ENCODE data around the gene MARK3. TPM values are rescaled to one million over a fixed set of nuclear protein-coding genes. Genes with fewer than 3 reads are reported as not detected.

The MARK3 gene
- total and polyA plus RNA-seq, 2 of the 13 experiments (the other 11 are each of a cell fraction or from before 2014, with no cell fraction given) = 47.7 to 56.6 TPM

GRCh38 chr14:103442288-103442687 is 57.1 kb downstream of the MARK3 start:
- ATAC-seq = no peak
- Histone ChIP-seq H3K27me3 (ENCODE audit: control insufficient read depth in 1 of 2, insufficient read depth in 2 of 2, low read length in 2 of 2) (no peaks in the 10 kb centered on the region), H3K9ac (ENCODE audit: insufficient read depth, low read depth, low read length) (no peak overlapping the region), H3K27ac (ENCODE audit: extremely low read length, insufficient read depth, low read length) (no peak overlapping the region), H3K36me3 (replicated peaks in 1 of 2; ENCODE audit: control insufficient read depth in 1 of 2, insufficient read depth in 2 of 2, low read length in 2 of 2) (peaks cover 3 to 25% of the 10 kb centered on the region in 2 experiments; a peak in 4 of 5 replicates), H3K9me3 (ENCODE audit: low read length) (no peaks in the 10 kb centered on the region), H3K79me2 (ENCODE audit: insufficient read depth, low read length) (peaks cover 22% of the 10 kb centered on the region), H3K4me2 (ENCODE audit: low read depth, low read length) (no peak overlapping the region), H4K20me1 (ENCODE audit: insufficient read depth, low read length) (0 out of 2 replicates have a peak, but pooled peaks cover 10% of the 10 kb centered on the region), H3K4me3 (replicated peaks in 1 of 3; ENCODE audit: insufficient read depth in 1 of 3, low read depth in 2 of 3, low read length in 3 of 3) (no peak overlapping the region), H2AFZ (ENCODE audit: low read length) (no peak overlapping the region), H3K4me1 (ENCODE audit: insufficient read depth, low read length) (peaks cover 16% of the 10 kb centered on the region)
- no peak for FAIRE-seq
- no peak for DNase-seq (ENCODE audit: low spot score)
- intact Hi-C loops (cut with micrococcal nuclease; ENCODE audit: unreplicated experiment) = no loop called here
- POLR2A ChIA-PET = no interaction called here
- no peak for TF ChIP-seq CAMTA2 (CRISPR knock-in tag; IDR thresholded peaks at IDR 0.05; ENCODE audit: borderline replicate concordance)
- TF ChIP-seq SP1 (IDR thresholded peaks at IDR 0.05) = no peak
- no peak for TF ChIP-seq SP1 (CRISPR knock-in tag; IDR thresholded peaks at IDR 0.05)
- TF ChIP-seq ZNF775 (CRISPR knock-in tag; IDR thresholded peaks at IDR 0.05; ENCODE audit: borderline replicate concordance) = no peak
- no peak for TF ChIP-seq NFIB (CRISPR knock-in tag; IDR thresholded peaks at IDR 0.05; ENCODE audit: borderline replicate concordance)
- no peak for TF ChIP-seq MTA3 (CRISPR knock-in tag; IDR thresholded peaks at IDR 0.05)
- TF ChIP-seq SNRNP70 (IDR thresholded peaks at IDR 0.05; ENCODE audit: low read depth, low read length) = no peak
- no peak for TF ChIP-seq ZFP36 (IDR thresholded peaks at IDR 0.05; ENCODE audit: borderline replicate concordance, low read depth, low read length, partially characterized antibody)
- TF ChIP-seq SALL1 (CRISPR knock-in tag; IDR thresholded peaks at IDR 0.05) = no peak
- TF ChIP-seq NFYC (CRISPR knock-in tag; IDR thresholded peaks at IDR 0.05) = no peak
- TF ChIP-seq IRF2 (CRISPR knock-in tag; IDR thresholded peaks at IDR 0.05) = no peak
- CTCF ChIA-PET (ENCODE audit: low intra/inter-chr PET ratio, low total read pairs) = no interaction called here
- 96% methylated on average over 6 of the region's 6 CpGs for WGBS (ENCODE audit: low lambda C conversion rate)
- no TSS peak for BruUV-seq (replicated peaks)
- in situ Hi-C loops (cut with HindIII; ENCODE audit: extremely low pct_ligation_motif_present, low pct_unique_long_range_greater_than_20kb) = no loop called here

GRCh38 chr14:103443111-103443510 is 57.9 kb downstream of the MARK3 start:
- TSS peak; percentile 26 for BruUV-seq (replicated peaks)
- Histone ChIP-seq H2AFZ (ENCODE audit: low read length) (no peak overlapping the region), H3K4me2 (ENCODE audit: low read depth, low read length) (no peak overlapping the region), H3K27me3 (ENCODE audit: control insufficient read depth in 1 of 2, insufficient read depth in 2 of 2, low read length in 2 of 2) (no peaks in the 10 kb centered on the region), H3K9ac (ENCODE audit: insufficient read depth, low read depth, low read length) (no peak overlapping the region), H3K4me3 (replicated peaks in 1 of 3; ENCODE audit: insufficient read depth in 1 of 3, low read depth in 2 of 3, low read length in 3 of 3) (no peak overlapping the region), H3K27ac (ENCODE audit: extremely low read length, insufficient read depth, low read length) (no peak overlapping the region), H3K36me3 (replicated peaks in 1 of 2; ENCODE audit: control insufficient read depth in 1 of 2, insufficient read depth in 2 of 2, low read length in 2 of 2) (peaks cover 3 to 19% of the 10 kb centered on the region in 2 experiments; a peak in 3 of 5 replicates), H3K79me2 (ENCODE audit: insufficient read depth, low read length) (peaks cover 25% of the 10 kb centered on the region), H4K20me1 (ENCODE audit: insufficient read depth, low read length) (0 out of 2 replicates have a peak, but pooled peaks cover 10% of the 10 kb centered on the region), H3K9me3 (ENCODE audit: low read length) (no peaks in the 10 kb centered on the region), H3K4me1 (ENCODE audit: insufficient read depth, low read length) (peaks cover 16% of the 10 kb centered on the region)
- DNase-seq (ENCODE audit: low spot score) = no peak
- intact Hi-C loops (cut with micrococcal nuclease; ENCODE audit: unreplicated experiment) (no loop called here), in situ Hi-C loops (cut with HindIII; ENCODE audit: extremely low pct_ligation_motif_present, low pct_unique_long_range_greater_than_20kb) (no loop called here)
- no peak for ATAC-seq
- WGBS (ENCODE audit: low lambda C conversion rate) = 94% methylated on average over 2 of the region's 2 CpGs
- ChIA-PET CTCF (ENCODE audit: low intra/inter-chr PET ratio, low total read pairs) (no interaction called here), POLR2A (no interaction called here)
- no peak for FAIRE-seq
- no peak for TF ChIP-seq ATF1 (CRISPR knock-in tag; IDR thresholded peaks at IDR 0.05)
- TF ChIP-seq ZNF331 (CRISPR knock-in tag; IDR thresholded peaks at IDR 0.05) = no peak
- TF ChIP-seq NFE2 (CRISPR knock-in tag; IDR thresholded peaks at IDR 0.05) = no peak
- no peak for TF ChIP-seq IRF2 (CRISPR knock-in tag; IDR thresholded peaks at IDR 0.05)
- no peak for TF ChIP-seq ZC3H4 (CRISPR knock-in tag; IDR thresholded peaks at IDR 0.05; ENCODE audit: borderline replicate concordance)
- no peak for TF ChIP-seq ZNF329 (CRISPR knock-in tag; IDR thresholded peaks at IDR 0.05; ENCODE audit: low read depth)
- no peak for TF ChIP-seq DBP (CRISPR knock-in tag; IDR thresholded peaks at IDR 0.05; ENCODE audit: not compliant biosample characterization)
- TF ChIP-seq ZNF431 (CRISPR knock-in tag; IDR thresholded peaks at IDR 0.05; ENCODE audit: borderline replicate concordance, low read depth) = no peak
- TF ChIP-seq HMGA1 (CRISPR knock-in tag; conservative IDR thresholded peaks at IDR 0.05) = no peak
- no peak for TF ChIP-seq ZNF597 (CRISPR knock-in tag; IDR thresholded peaks at IDR 0.05)
